ENCODE results near the gene PPP1R14B. TPM values are rescaled to one million over a fixed set of nuclear protein-coding genes. Genes with fewer than 3 reads are reported as not detected.

The PPP1R14B gene
- total RNA-seq, 1 donor from 2014 or later, result 481 TPM

GRCh38 chr11:64229744-64230170 lies 17.0 kb downstream of the PPP1R14B start:
- FAIRE-seq, result no peak
- H3K4me3 ChIP-seq (ENCODE audit: low read depth, low read length), result peak overlapping the region; percentile 86
- TF ChIP-seq CTCF (IDR thresholded peaks at IDR 0.05; ENCODE audit: insufficient read depth, low read length, severe bottlenecking), result no peak
- H3K27me3 ChIP-seq (ENCODE audit: control insufficient read depth, insufficient read depth, low read length), result no peaks in the 10 kb centered on the region
- H3K36me3 ChIP-seq (ENCODE audit: control insufficient read depth, insufficient read depth, low read length), result no peaks in the 10 kb centered on the region
- no peak for DNase-seq (ENCODE audit: low read depth)

- TF ChIP-seq CTCF (IDR thresholded peaks at IDR 0.05; ENCODE audit: insufficient read depth, low read length, severe bottlenecking), result no peak
- no peak for FAIRE-seq
- Histone ChIP-seq H3K4me3 (ENCODE audit: low read depth, low read length) (no peak overlapping the region), H3K27me3 (ENCODE audit: control insufficient read depth, insufficient read depth, low read length) (no peaks in the 10 kb centered on the region), H3K36me3 (ENCODE audit: control insufficient read depth, insufficient read depth, low read length) (peaks cover 1% of the 10 kb centered on the region)
- DNase-seq (ENCODE audit: low read depth), result no peak
These were observed 17.5 kb downstream of the PPP1R14B start for GRCh38 chr11:64229090-64229743.

DNA sequence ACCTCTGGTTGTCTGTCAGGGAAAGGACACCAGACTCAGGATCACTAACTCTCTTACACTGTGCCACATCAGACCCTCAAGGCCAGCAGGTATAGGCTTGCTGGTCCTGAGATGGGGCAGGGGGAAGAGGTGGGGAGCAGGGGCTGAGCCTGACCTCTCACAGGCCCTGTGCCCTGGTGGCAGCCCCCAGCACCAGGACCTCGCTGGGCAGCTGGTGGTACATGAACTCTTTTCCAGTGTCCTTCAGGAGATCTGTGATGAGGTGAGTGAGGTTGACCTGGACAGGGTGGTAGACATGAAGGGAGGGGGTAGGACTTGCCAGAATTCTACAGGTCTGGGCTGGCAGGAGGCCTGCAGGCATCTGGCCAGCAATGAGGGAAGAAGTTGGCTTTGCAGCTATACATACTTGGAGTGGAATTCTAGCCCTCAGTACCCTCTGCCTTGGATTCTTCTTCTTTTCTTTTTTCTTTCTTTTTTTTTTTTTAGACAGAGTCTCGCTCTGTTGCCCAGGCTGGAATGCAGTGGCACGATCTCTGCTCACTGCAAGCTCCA lies 19.3 kb downstream of the PPP1R14B start:
- Histone ChIP-seq H3K4me3 (ENCODE audit: low read depth, low read length) (peak overlapping the region; percentile 65), H3K36me3 (ENCODE audit: control insufficient read depth, insufficient read depth, low read length) (peaks cover 10% of the 10 kb centered on the region), H3K27me3 (ENCODE audit: control insufficient read depth, insufficient read depth, low read length) (no peaks in the 10 kb centered on the region)
- no peak for FAIRE-seq
- peak; percentile 62 for DNase-seq (ENCODE audit: low read depth)
- TF ChIP-seq CTCF (IDR thresholded peaks at IDR 0.05; ENCODE audit: insufficient read depth, low read length, severe bottlenecking), result no peak

GRCh38 chr11:64226507-64227051 lies 20.2 kb downstream of the PPP1R14B start:
- TF ChIP-seq CTCF (IDR thresholded peaks at IDR 0.05; ENCODE audit: insufficient read depth, low read length, severe bottlenecking), result no peak
- Histone ChIP-seq H3K36me3 (ENCODE audit: control insufficient read depth, insufficient read depth, low read length) (peaks cover 10% of the 10 kb centered on the region), H3K4me3 (ENCODE audit: low read depth, low read length) (peak overlapping the region; percentile 65), H3K27me3 (ENCODE audit: control insufficient read depth, insufficient read depth, low read length) (no peaks in the 10 kb centered on the region)
- no peak for DNase-seq (ENCODE audit: low read depth)
- no peak for FAIRE-seq

- FAIRE-seq, result no peak
- Histone ChIP-seq H3K4me3 (ENCODE audit: low read depth, low read length) (peak within 1 kb of the TSS; percentile 65), H3K27me3 (ENCODE audit: control insufficient read depth, insufficient read depth, low read length) (no peaks in the 10 kb centered on the region), H3K36me3 (ENCODE audit: control insufficient read depth, insufficient read depth, low read length) (peaks cover 11% of the 10 kb centered on the region)
- TF ChIP-seq CTCF (IDR thresholded peaks at IDR 0.05; ENCODE audit: insufficient read depth, low read length, severe bottlenecking), result peak; percentile 32
- peak; percentile 53 for DNase-seq (ENCODE audit: low read depth)
These were observed 20.9 kb downstream of the PPP1R14B start, which contains the start of the genes NUDT22 and TRPT1 for GRCh38 chr11:64225608-64226506. NUDT22 (plus strand) TSS chr11:64226274; CDS start chr11:64226653, 379 bp downstream. TRPT1 (minus strand) TSS chr11:64226186; CDS start chr11:64225860, 326 bp downstream.

All from bronchial epithelial cell (primary cell).